ENCODE results near the gene TSSK3. TPM values are rescaled to one million over a fixed set of nuclear protein-coding genes. Genes with fewer than 3 reads are reported as not detected.
"Not testable (repeated sequence)": the region's sequence is repeated elsewhere in the genome, so short reads cannot be mapped to it uniquely, and the experiment has no call there.

Gene TSSK3
- total RNA-seq, 1 donor from 2014 or later, result 0.90 TPM

DNA sequence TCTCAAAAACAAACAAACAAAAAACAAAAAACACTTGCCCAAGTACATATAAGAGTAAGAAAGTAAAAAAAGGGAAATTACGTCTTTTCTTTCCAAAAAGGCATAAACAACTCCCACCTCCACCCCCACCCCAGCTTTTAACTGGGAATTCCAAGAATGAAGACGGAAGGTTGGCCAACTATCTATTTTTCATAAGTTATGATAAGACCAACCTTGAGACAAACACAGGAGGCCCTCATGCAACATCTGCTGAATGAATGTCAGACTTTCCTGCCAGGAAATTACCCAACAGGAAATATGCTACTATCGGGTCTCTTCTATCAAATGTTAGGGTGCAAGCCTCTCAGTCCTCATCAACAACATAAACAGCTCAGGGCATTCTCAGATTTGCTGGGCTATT is 30.0 kb downstream of the TSSK3 start:
- no peak for DNase-seq (ENCODE audit: low spot score)
- Mint-ChIP-seq H3K4me3 (ENCODE audit: unreplicated experiment) (peak overlapping the region; percentile 21), H3K27ac (ENCODE audit: unreplicated experiment) (no peak overlapping the region), H3K36me3 (ENCODE audit: low read depth) (no peaks in the 10 kb centered on the region), H3K27me3 (ENCODE audit: low read depth) (no peaks in the 10 kb centered on the region), H3K9me3 (ENCODE audit: low read depth) (no peaks in the 10 kb centered on the region), H3K4me1 (ENCODE audit: low read depth) (peaks cover 32% of the 10 kb centered on the region)
- TF ChIP-seq, protein P1, sequence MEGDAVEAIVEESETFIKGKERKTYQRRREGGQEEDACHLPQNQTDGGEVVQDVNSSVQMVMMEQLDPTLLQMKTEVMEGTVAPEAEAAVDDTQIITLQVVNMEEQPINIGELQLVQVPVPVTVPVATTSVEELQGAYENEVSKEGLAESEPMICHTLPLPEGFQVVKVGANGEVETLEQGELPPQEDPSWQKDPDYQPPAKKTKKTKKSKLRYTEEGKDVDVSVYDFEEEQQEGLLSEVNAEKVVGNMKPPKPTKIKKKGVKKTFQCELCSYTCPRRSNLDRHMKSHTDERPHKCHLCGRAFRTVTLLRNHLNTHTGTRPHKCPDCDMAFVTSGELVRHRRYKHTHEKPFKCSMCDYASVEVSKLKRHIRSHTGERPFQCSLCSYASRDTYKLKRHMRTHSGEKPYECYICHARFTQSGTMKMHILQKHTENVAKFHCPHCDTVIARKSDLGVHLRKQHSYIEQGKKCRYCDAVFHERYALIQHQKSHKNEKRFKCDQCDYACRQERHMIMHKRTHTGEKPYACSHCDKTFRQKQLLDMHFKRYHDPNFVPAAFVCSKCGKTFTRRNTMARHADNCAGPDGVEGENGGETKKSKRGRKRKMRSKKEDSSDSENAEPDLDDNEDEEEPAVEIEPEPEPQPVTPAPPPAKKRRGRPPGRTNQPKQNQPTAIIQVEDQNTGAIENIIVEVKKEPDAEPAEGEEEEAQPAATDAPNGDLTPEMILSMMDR (IDR thresholded peaks at IDR 0.05), result no peak

DNA sequence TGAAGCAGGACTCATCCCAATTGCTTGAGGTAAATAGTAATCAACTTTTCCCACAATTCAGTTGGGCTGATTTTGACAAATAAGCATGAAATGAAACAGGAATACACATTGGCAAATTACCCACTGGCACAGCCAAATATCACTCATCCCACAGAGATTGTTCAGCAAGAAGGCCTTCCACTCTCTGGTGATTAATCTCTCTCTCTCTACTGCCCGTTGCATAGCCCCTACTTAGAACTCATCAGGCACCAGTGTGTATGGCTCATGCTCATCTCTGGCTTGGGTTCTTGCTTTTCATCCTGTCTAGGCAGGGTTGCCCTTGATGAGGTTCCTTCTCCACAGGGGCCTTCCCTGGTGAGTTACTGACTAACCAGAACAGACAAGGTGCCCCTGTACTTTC is 30.8 kb downstream of the TSSK3 start:
- Mint-ChIP-seq H3K36me3 (ENCODE audit: low read depth) (no peaks in the 10 kb centered on the region), H3K27ac (ENCODE audit: unreplicated experiment) (peak overlapping the region; percentile 100), H3K4me1 (ENCODE audit: low read depth) (peaks cover 32% of the 10 kb centered on the region), H3K4me3 (ENCODE audit: unreplicated experiment) (peak overlapping the region; percentile 99), H3K27me3 (ENCODE audit: low read depth) (no peaks in the 10 kb centered on the region), H3K9me3 (ENCODE audit: low read depth) (no peaks in the 10 kb centered on the region)
- TF ChIP-seq, protein P1 (IDR thresholded peaks at IDR 0.05), result no peak
- no peak for DNase-seq (ENCODE audit: low spot score)

DNA sequence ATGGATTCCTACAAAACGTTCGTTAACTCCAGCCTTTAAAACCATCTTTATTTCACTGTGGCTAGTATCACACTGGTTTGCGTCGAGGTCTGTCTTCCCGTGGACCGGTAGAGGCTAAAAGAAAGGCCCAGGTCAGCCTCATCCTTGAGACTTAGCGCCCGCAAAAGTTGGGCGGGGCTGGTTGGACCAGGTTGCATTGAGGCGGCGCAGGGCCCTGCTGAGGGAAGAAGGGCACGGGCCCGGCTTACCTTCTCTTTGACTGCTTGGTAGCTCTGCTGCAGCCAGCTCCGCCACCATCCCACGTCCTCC is 31.4 kb downstream of the TSSK3 start:
- TF ChIP-seq, protein P1 (IDR thresholded peaks at IDR 0.05), result no peak
- H3K4me1 Mint-ChIP-seq (ENCODE audit: low read depth), result peaks cover 35% of the 10 kb centered on the region
- peak overlapping the region; percentile 99 for H3K4me3 Mint-ChIP-seq (ENCODE audit: unreplicated experiment)
- H3K27me3 Mint-ChIP-seq (ENCODE audit: low read depth), result no peaks in the 10 kb centered on the region
- no peaks in the 10 kb centered on the region for H3K9me3 Mint-ChIP-seq (ENCODE audit: low read depth)
- no peak for DNase-seq (ENCODE audit: low spot score)
- H3K36me3 Mint-ChIP-seq (ENCODE audit: low read depth), result no peaks in the 10 kb centered on the region
- peak overlapping the region; percentile 100 for H3K27ac Mint-ChIP-seq (ENCODE audit: unreplicated experiment)

DNA sequence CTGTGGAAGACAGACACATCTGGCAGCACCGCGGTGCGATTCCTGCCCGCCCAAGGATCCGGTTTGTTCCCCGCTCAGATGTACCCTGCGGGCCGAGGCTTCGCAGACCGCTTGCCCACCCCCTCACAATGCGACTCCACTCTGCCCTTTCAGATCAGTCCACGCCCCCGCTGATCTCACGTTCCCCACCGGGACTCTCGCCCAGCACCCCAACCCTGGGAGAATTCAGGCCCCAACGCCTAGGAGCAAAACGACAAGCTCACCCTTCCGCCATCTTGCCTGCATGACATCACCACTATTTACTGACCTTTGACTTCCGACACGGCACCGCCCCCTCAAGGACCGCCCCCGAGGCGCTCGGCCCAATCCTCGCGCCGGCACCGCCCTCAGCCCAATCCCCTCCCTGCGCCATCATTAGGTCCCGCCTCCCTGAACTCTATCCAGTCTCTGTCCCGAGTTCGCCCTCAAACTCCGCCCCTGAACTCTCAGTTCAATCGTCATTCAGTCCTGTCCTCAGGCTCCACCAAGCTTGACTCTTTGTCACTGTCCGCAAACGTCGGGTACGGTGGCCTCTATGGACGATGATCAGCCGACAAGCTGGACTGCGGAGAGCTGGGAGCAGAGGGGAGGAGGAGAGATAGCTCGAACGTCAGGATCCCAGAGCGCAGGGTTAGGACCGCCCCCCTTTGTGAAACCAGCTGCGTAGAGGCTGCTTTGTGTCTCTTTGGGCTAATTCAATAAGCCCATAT is 32.0 kb downstream of the TSSK3 start, which contains the start of gene BSDC1:
BSDC1 (minus strand) TSS at position 301 of the 749 bp plus-strand sequence; CDS start at position 274, 27 bp downstream.
- TF ChIP-seq, protein P1 (IDR thresholded peaks at IDR 0.05), result no peak
- peak within 1 kb of the TSS; percentile 99 for H3K4me3 Mint-ChIP-seq (ENCODE audit: unreplicated experiment)
- peaks cover 35% of the 10 kb centered on the region for H3K4me1 Mint-ChIP-seq (ENCODE audit: low read depth)
- no peaks in the 10 kb centered on the region for H3K27me3 Mint-ChIP-seq (ENCODE audit: low read depth)
- H3K36me3 Mint-ChIP-seq (ENCODE audit: low read depth), result no peaks in the 10 kb centered on the region
- H3K9me3 Mint-ChIP-seq (ENCODE audit: low read depth), result no peaks in the 10 kb centered on the region
- peak; percentile 98 for DNase-seq (ENCODE audit: low spot score)
- H3K27ac Mint-ChIP-seq (ENCODE audit: unreplicated experiment), result peak within 1 kb of the TSS; percentile 100

DNA sequence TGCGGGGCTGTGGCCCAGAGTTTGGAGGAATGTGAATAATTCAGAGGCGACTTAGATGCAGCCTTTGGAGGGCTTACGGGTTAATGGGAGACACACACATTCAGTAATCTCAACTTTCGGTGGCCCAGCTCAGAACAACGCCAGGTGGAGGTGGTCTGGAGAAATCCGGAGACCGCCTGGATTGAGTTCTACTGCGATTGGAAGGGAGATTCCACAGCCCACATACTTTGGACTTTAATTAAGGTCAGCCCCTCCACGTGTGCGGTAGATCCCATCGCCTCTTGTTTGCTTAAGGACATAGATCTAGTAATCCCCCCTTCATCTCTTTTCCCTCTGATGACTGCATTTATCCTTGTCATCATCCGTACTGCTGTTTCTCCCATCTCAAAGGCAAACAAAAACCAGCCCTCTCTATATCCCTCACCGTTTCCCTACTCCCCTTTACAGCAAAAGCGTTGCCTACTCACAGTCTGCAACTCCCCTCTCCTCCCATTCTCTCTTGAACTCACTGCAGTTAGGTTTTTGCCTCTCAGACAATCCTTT is 32.6 kb downstream of the TSSK3 start:
- H3K27me3 Mint-ChIP-seq (ENCODE audit: low read depth), result no peaks in the 10 kb centered on the region
- peak overlapping the region; percentile 99 for H3K4me3 Mint-ChIP-seq (ENCODE audit: unreplicated experiment)
- H3K4me1 Mint-ChIP-seq (ENCODE audit: low read depth), result peaks cover 35% of the 10 kb centered on the region
- peak overlapping the region; percentile 100 for H3K27ac Mint-ChIP-seq (ENCODE audit: unreplicated experiment)
- H3K36me3 Mint-ChIP-seq (ENCODE audit: low read depth), result no peaks in the 10 kb centered on the region
- no peaks in the 10 kb centered on the region for H3K9me3 Mint-ChIP-seq (ENCODE audit: low read depth)
- DNase-seq (ENCODE audit: low spot score), result no peak
- TF ChIP-seq, protein P1 (IDR thresholded peaks at IDR 0.05), result no peak

DNA sequence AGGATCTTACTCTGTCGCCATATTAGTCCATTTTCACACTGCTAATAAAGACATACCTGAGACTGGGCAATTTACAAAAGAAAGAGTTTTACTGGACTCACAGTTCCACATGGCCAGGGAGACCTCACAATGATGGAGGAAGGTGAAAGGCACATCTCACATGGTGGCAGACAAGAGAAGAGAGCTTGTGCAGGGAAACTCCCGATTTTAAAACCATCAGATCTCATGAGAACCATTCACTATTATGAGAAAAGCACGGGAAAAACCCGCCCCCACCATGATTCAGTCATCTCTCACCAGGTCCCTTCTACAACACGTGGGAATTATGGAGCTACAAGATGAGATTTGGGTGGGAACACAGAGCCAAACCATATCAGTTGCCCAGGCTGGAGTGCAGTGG is 34.2 kb downstream of the TSSK3 start:
- not testable (repeated sequence) for H3K36me3 Mint-ChIP-seq (ENCODE audit: low read depth); DNase-seq (ENCODE audit: low spot score); H3K9me3 Mint-ChIP-seq (ENCODE audit: low read depth); H3K27ac Mint-ChIP-seq (ENCODE audit: unreplicated experiment); H3K27me3 Mint-ChIP-seq (ENCODE audit: low read depth); H3K4me3 Mint-ChIP-seq (ENCODE audit: unreplicated experiment)
- H3K4me1 Mint-ChIP-seq (ENCODE audit: low read depth), result peaks cover 40% of the 10 kb centered on the region
